Hepatocyte (in vitro differentiated cells): Measurements from ENCODE around the gene RNLS.

Experiments used
- EZH2 ChIP-seq: fragments of 200-600 bp; sonication (generic); IDR thresholded peaks from 2 replicates; pipeline ENCODE4 v1.6.1; 2016; ENCODE audit warnings: antibody characterized with exemption, mild to moderate bottlenecking, borderline replicate concordance
- EZH2phosphoT487 ChIP-seq: fragments of 200-600 bp; sonication (generic); IDR thresholded peaks from one replicate; pipeline ENCODE4 v1.6.1; 2018; ENCODE audit warnings: antibody characterized with exemption, mild to moderate bottlenecking, low read depth, moderate library complexity; ENCODE audit not compliant: unreplicated experiment, severe bottlenecking
- TF ChIP-seq, protein P1 (sequence below): fragments of 200-600 bp; sonication (generic); IDR thresholded peaks from 2 replicates; pipeline ENCODE4 v1.5.1; 2016; ENCODE audit warnings: antibody characterized with exemption, mild to moderate bottlenecking; ENCODE audit not compliant: poor library complexity

DNA sequence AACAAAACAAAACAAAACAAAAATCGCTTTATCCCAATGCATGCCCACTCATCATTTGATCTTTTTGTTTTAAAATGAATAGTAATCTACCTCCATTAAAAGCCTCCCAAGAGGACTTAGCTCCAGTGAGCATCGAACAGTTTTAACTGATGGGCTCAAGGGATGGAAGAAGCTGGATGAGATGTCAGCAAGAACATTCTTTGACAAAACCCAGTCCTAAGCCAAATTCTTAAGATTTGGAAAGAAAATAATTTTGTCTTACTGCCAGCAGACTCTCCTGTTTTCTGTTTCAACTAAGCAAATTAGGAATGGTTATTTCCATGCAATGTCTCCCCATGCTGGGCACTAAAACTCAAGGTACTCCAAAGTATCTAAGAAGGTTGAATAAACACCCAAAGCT, 127.3 kb downstream of the RNLS start:
- TF ChIP-seq, protein P1, sequence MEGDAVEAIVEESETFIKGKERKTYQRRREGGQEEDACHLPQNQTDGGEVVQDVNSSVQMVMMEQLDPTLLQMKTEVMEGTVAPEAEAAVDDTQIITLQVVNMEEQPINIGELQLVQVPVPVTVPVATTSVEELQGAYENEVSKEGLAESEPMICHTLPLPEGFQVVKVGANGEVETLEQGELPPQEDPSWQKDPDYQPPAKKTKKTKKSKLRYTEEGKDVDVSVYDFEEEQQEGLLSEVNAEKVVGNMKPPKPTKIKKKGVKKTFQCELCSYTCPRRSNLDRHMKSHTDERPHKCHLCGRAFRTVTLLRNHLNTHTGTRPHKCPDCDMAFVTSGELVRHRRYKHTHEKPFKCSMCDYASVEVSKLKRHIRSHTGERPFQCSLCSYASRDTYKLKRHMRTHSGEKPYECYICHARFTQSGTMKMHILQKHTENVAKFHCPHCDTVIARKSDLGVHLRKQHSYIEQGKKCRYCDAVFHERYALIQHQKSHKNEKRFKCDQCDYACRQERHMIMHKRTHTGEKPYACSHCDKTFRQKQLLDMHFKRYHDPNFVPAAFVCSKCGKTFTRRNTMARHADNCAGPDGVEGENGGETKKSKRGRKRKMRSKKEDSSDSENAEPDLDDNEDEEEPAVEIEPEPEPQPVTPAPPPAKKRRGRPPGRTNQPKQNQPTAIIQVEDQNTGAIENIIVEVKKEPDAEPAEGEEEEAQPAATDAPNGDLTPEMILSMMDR = no peak
- TF ChIP-seq EZH2 (no peak), EZH2phosphoT487 (no peak)
